Panc1 (cell line): Measurements from ENCODE around the gene PGBD5. TPM values are rescaled to one million over a fixed set of nuclear protein-coding genes. Genes with fewer than 3 reads are reported as not detected.

Experiments used
- ATAC-seq: fragments of 200-7000 bp; cut with Tn5 transposase; 2 replicates; pipeline ENCODE4 v1.9.1; 2020; ENCODE audit warnings: mild to moderate bottlenecking, moderate library complexity
- BruUV-seq: library from RNA; stranded (reverse); fragments of 400-500 nt; replicated peaks from 2 replicates; lab custom pipeline; 2021; lab: Mats Ljungman, UMichigan
- CTCF ChIA-PET: fragments of 300-600 bp; sonication (Branson Sonifier 250); formaldehyde crosslinking; loops from one replicate; lab custom pipeline; 2022; ENCODE audit warnings: antibody characterized with exemption; lab: Charles Lee
- POLR2A ChIA-PET: fragments of 300-600 bp; sonication (Branson Sonifier 250); formaldehyde crosslinking; loops from one replicate; lab custom pipeline; 2022; ENCODE audit warnings: antibody characterized with exemption; lab: Charles Lee
- DNase-seq: peaks from one replicate; pipeline ENCODE4 v3.0.0-alpha.2; 2010; ENCODE audit warnings: low read depth, low spot score
- H3K27ac ChIP-seq: 2 replicates; pipeline ENCODE4 v1.5.1; 2011; ENCODE audit warnings: mild to moderate bottlenecking, low read length, inconsistent platforms
- H3K27me3 ChIP-seq: fragments of 200-500 bp; sonication (Bioruptor generic); 2 replicates; pipeline ENCODE4 v1.6.0; 2014; ENCODE audit warnings: low read length, inconsistent platforms; ENCODE audit not compliant: control insufficient read depth, insufficient read depth
- H3K36me3 ChIP-seq: fragments of 200-500 bp; sonication (Bioruptor generic); 2 replicates; pipeline ENCODE4 v1.5.1; 2014; ENCODE audit warnings: inconsistent platforms, mild to moderate bottlenecking, low read length, moderate library complexity; ENCODE audit not compliant: control insufficient read depth, insufficient read depth
- H3K4me1 ChIP-seq: 2 replicates; pipeline ENCODE4 v1.5.1; 2011; ENCODE audit warnings: inconsistent platforms, mild to moderate bottlenecking, low read length, moderate library complexity; ENCODE audit not compliant: control insufficient read depth, insufficient read depth
- H3K4me3 ChIP-seq, 2 experiments: 2 replicates each; pipeline ENCODE4 v1.5.1; 2011 to 2012; ENCODE audit warnings: low read depth in 2 of 2, low read length in 2 of 2, mild to moderate bottlenecking in 2 of 2, inconsistent platforms in 1 of 2, moderate library complexity in 1 of 2
- H3K9me3 ChIP-seq: fragments of 200-500 bp; sonication (Bioruptor generic); 2 replicates; pipeline ENCODE4 v1.5.1; 2014; ENCODE audit warnings: low read depth, mild to moderate bottlenecking, inconsistent platforms, low read length, moderate library complexity; ENCODE audit not compliant: control insufficient read depth, insufficient read depth
- POLR2AphosphoS5 ChIP-seq: IDR thresholded peaks from 2 replicates; pipeline ENCODE4 v1.6.1; 2012; ENCODE audit warnings: mild to moderate bottlenecking, low read depth, low read length, moderate library complexity
- SIN3A ChIP-seq: IDR thresholded peaks from 2 replicates; pipeline ENCODE4 v1.6.1; 2012; ENCODE audit warnings: low read depth, mild to moderate bottlenecking, low read length, moderate library complexity, borderline replicate concordance; ENCODE audit not compliant: insufficient read depth
- TCF7L2 ChIP-seq: IDR thresholded peaks from 2 replicates; pipeline ENCODE4 v1.6.1; 2011; ENCODE audit warnings: mild to moderate bottlenecking, low read depth, low read length, inconsistent platforms
- in situ Hi-C: cut with HindIII; loops from 2 replicates; pipeline ENCODE4 v1.10.0; 2016; ENCODE audit warnings: low sequenced_read_pairs, low pct_unique_long_range_greater_than_20kb
- intact Hi-C: fragments of 100-400 bp; cut with micrococcal nuclease; formaldehyde crosslinking; loops from one replicate; pipeline ENCODE4 v1.10.0; 2022; ENCODE audit not compliant: unreplicated experiment
- total RNA-seq: library from RNA; stranded (reverse); gene quantifications from one replicate; pipeline ENCODE4 v1.2.1, GENCODE V29; 2021; ENCODE audit not compliant: unreplicated experiment
- TF ChIP-seq, protein P1 (sequence below), 2 experiments: IDR thresholded peaks; 2 replicates each; pipeline ENCODE4 v1.6.1; 2011 to 2012; ENCODE audit warnings: low read depth in 2 of 2, control low read depth in 1 of 2, low read length in 1 of 2, mild to moderate bottlenecking in 1 of 2, moderate library complexity in 1 of 2; ENCODE audit not compliant: insufficient read depth in 1 of 2
- TF ChIP-seq, protein P2 (sequence below): fragments of 450-650 bp; IDR thresholded peaks from 2 replicates; pipeline ENCODE4 v1.5.1; 2017; ENCODE audit warnings: mild to moderate bottlenecking

Gene PGBD5
- total RNA-seq, 1 experiment from 2014 or later: 0.05 TPM

DNA sequence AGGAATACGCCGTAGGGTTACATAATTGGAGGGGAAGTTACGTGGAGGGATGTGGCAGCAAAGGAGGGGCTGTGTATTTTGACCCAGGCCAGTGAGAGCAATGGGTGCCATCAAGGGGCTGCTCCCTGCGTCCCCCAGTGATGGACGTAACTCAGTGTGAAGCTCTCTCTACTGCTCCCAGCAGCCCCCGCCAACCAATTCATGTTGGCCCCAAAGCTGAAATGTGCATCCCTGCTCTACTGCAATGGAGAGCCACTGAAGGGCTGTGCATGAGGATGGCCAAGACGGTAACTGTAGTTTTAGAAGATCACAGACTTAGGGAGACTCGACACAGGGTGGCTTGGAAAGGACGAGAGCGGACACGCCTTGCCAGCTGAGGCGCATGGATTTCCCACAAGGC is 38.3 kb downstream of the PGBD5 start:
- no TSS peak for BruUV-seq
- ChIA-PET POLR2A (no interaction called here), CTCF (no interaction called here)
- no peak overlapping the region for H3K4me3 ChIP-seq
- no peaks in the 10 kb centered on the region for H3K9me3 ChIP-seq
- no peaks in the 10 kb centered on the region for H3K36me3 ChIP-seq
- no peaks in the 10 kb centered on the region for H3K27me3 ChIP-seq
- H3K27ac ChIP-seq: no peak overlapping the region
- DNase-seq (no peak), ATAC-seq (no peak)
- H3K4me1 ChIP-seq: no peaks in the 10 kb centered on the region
- in situ Hi-C loops (no loop called here), intact Hi-C loops (no loop called here)
- no peak for TF ChIP-seq POLR2AphosphoS5

DNA sequence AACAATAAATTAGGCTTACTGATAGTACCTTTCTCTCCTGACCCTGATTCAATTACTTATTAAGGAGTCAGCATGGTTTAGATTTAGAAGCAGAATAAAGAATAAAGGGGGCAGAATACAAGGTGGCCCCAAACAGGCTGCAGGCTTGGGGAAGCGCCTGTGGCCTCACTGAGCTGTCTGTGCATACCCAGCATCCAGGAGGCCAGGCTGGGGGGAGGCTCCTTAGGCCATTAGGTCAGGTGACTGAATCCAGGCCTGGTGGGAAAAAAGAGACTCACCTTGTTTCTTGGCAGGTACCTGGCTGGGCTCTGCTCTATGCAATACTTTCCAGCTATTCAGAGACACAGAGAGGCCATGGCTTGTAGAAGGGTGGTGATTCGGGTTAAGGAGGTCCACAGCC is 38.8 kb downstream of the PGBD5 start:
- DNase-seq (no peak), ATAC-seq (no peak)
- in situ Hi-C loops: no loop called here
- Histone ChIP-seq H3K27me3 (no peaks in the 10 kb centered on the region), H3K36me3 (no peaks in the 10 kb centered on the region), H3K4me3 (no peak overlapping the region), H3K27ac (no peak overlapping the region), H3K9me3 (no peaks in the 10 kb centered on the region), H3K4me1 (no peaks in the 10 kb centered on the region)
- TF ChIP-seq POLR2AphosphoS5 (no peak), TCF7L2 (no peak), SIN3A (no peak)
- TF ChIP-seq, protein P1, sequence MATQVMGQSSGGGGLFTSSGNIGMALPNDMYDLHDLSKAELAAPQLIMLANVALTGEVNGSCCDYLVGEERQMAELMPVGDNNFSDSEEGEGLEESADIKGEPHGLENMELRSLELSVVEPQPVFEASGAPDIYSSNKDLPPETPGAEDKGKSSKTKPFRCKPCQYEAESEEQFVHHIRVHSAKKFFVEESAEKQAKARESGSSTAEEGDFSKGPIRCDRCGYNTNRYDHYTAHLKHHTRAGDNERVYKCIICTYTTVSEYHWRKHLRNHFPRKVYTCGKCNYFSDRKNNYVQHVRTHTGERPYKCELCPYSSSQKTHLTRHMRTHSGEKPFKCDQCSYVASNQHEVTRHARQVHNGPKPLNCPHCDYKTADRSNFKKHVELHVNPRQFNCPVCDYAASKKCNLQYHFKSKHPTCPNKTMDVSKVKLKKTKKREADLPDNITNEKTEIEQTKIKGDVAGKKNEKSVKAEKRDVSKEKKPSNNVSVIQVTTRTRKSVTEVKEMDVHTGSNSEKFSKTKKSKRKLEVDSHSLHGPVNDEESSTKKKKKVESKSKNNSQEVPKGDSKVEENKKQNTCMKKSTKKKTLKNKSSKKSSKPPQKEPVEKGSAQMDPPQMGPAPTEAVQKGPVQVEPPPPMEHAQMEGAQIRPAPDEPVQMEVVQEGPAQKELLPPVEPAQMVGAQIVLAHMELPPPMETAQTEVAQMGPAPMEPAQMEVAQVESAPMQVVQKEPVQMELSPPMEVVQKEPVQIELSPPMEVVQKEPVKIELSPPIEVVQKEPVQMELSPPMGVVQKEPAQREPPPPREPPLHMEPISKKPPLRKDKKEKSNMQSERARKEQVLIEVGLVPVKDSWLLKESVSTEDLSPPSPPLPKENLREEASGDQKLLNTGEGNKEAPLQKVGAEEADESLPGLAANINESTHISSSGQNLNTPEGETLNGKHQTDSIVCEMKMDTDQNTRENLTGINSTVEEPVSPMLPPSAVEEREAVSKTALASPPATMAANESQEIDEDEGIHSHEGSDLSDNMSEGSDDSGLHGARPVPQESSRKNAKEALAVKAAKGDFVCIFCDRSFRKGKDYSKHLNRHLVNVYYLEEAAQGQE (IDR thresholded peaks at IDR 0.05; ENCODE audit: insufficient read depth in 1 of 2, low read depth in 2 of 2, low read length in 1 of 2): no peak
- no TSS peak for BruUV-seq
- intact Hi-C loops: no loop called here
- ChIA-PET POLR2A (no interaction called here), CTCF (no interaction called here)

DNA sequence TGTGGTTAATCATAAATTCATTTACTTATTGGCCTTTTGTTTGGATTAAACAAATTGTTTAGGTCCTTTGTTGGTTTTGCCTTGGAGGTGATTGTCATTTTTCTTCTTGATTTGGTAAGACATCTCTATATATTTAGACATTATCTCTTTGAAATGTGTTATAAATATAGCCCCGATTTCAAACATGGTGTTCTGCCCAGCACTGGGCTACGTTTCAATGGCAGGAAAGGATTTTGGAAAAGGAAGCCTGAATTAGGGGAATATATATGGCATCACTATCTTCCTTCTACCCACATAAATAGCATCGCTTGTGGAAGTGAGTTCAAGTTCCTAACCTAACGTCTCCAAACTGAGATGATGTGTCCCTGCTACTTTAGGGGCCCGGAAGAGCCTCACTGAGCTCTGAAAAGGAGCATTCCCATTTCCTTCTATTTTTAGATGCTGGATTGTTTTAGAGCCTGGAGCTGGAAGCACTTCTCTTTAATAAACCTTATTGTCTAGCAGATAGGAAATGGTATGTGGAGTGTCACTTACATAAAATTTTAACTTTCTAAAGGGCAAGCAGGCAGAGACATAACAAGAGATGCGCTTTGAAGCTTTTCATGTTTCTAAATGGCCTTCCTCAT is 39.4 kb downstream of the PGBD5 start:
- Histone ChIP-seq H3K36me3 (no peaks in the 10 kb centered on the region), H3K4me1 (no peaks in the 10 kb centered on the region), H3K27me3 (no peaks in the 10 kb centered on the region), H3K27ac (no peak overlapping the region), H3K9me3 (no peaks in the 10 kb centered on the region), H3K4me3 (no peak overlapping the region)
- TF ChIP-seq SIN3A (no peak), POLR2AphosphoS5 (no peak), TCF7L2 (no peak)
- TF ChIP-seq, protein P1 (IDR thresholded peaks at IDR 0.05; ENCODE audit: insufficient read depth in 1 of 2, low read depth in 2 of 2, low read length in 1 of 2): no peak
- TF ChIP-seq, protein P2, sequence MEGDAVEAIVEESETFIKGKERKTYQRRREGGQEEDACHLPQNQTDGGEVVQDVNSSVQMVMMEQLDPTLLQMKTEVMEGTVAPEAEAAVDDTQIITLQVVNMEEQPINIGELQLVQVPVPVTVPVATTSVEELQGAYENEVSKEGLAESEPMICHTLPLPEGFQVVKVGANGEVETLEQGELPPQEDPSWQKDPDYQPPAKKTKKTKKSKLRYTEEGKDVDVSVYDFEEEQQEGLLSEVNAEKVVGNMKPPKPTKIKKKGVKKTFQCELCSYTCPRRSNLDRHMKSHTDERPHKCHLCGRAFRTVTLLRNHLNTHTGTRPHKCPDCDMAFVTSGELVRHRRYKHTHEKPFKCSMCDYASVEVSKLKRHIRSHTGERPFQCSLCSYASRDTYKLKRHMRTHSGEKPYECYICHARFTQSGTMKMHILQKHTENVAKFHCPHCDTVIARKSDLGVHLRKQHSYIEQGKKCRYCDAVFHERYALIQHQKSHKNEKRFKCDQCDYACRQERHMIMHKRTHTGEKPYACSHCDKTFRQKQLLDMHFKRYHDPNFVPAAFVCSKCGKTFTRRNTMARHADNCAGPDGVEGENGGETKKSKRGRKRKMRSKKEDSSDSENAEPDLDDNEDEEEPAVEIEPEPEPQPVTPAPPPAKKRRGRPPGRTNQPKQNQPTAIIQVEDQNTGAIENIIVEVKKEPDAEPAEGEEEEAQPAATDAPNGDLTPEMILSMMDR: no peak
- POLR2A ChIA-PET: no interaction called here
- no TSS peak for BruUV-seq
- in situ Hi-C loops: no loop called here
- DNase-seq (no peak), ATAC-seq (no peak)
- intact Hi-C loops: no loop called here
- CTCF ChIA-PET: no interaction called here
